Left ventricle myocardium inferior (tissue), 1 donor: ENCODE data around the gene ORM2. TPM values are rescaled to one million over a fixed set of nuclear protein-coding genes. Genes with fewer than 3 reads are reported as not detected.

Source experiments
- DNase-seq: peaks from one replicate; pipeline ENCODE4 v3.0.0-alpha.2; 2020
- H3K27ac ChIP-seq: fragments of 200-600 bp; replicated peaks from 2 replicates; pipeline ENCODE4 v1.8.0; 2021
- H3K27me3 ChIP-seq: fragments of 200-600 bp; 2 replicates; pipeline ENCODE4 v1.8.0; 2021; ENCODE audit warnings: low read depth
- H3K36me3 ChIP-seq: fragments of 200-600 bp; 2 replicates; pipeline ENCODE4 v1.8.0; 2021
- H3K4me1 ChIP-seq: fragments of 200-600 bp; 2 replicates; pipeline ENCODE4 v1.8.0; 2021
- H3K4me3 ChIP-seq: fragments of 200-600 bp; 2 replicates; pipeline ENCODE4 v1.8.0; 2021; ENCODE audit warnings: mild to moderate bottlenecking, moderate library complexity
- H3K9me3 ChIP-seq: fragments of 200-600 bp; replicated peaks from 2 replicates; pipeline ENCODE4 v1.8.0; 2021
- CTCF ChIP-seq: fragments of 200-600 bp; IDR thresholded peaks from 2 replicates; pipeline ENCODE4 v1.8.0; 2021; ENCODE audit warnings: antibody characterized with exemption, mild to moderate bottlenecking, borderline replicate concordance
- intact Hi-C: fragments of 100-400 bp; cut with micrococcal nuclease; formaldehyde crosslinking; loops from one replicate; pipeline ENCODE4 v1.11.0; 2022
- total RNA-seq: library from RNA; stranded (reverse); fragmentation: NEBNext Ultra II Directional; extraction: Animal tissue kit (Norgen Biotek cat#: 25700); gene quantifications from one replicate; pipeline ENCODE4 v1.2.1, GENCODE V29; 2021
- donor health status: DM: no; HTN: yes; CAD: no; lungs with severe emphysema.

Gene ORM2
- total RNA-seq, 1 donor from 2014 or later, result not detected

DNA sequence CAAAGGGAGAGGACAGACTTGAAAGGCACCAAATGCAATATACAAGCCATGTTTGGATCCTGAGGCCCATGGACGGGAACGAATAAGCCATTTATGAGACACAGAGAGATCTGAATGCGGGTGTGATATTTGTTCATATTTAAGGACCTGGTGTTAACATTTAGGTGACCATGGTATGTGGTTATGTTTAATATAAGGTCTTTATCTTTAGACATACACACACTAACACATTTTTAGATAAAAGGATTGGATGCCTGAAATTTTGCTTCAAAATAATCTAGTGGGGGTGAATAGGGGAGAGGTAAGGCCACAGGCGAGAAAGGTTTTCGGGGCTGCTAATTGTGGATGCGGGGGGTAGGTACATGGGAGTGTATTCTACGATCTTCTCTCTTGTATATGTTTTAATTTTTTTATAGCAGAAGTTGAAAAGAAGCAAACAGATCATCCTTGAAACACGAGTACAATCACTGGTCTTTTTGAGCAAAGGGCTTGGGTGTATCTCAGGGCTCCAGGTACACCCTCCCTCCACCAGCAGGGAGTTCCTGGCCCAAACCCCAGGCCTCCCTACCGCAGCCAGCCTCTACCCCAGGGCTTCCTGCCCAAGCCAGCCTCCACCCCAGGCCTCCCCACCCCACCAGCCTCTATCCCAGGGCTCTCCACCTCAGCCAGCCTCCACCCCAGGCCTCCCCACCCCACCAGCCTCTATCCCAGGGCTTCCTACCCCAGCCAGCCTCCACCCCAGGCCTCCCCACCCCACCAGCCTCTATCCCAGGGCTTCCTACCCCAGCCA is 45.9 kb downstream of the ORM2 start:
- Histone ChIP-seq H3K9me3 (no peaks in the 10 kb centered on the region), H3K36me3 (peaks cover 41% of the 10 kb centered on the region), H3K4me1 (peaks cover 19% of the 10 kb centered on the region), H3K27ac (no peak overlapping the region), H3K27me3 (no peaks in the 10 kb centered on the region), H3K4me3 (no peak overlapping the region)
- DNase-seq, result no peak
- TF ChIP-seq CTCF, result no peak
- intact Hi-C loops, result no loop called here

GRCh38 chr9:114376586-114377445 is 47.1 kb downstream of the ORM2 start:
- TF ChIP-seq CTCF, result no peak
- intact Hi-C loops, result no loop called here
- H3K9me3 ChIP-seq, result no peaks in the 10 kb centered on the region
- H3K36me3 ChIP-seq, result peaks cover 48% of the 10 kb centered on the region
- H3K27ac ChIP-seq, result no peak overlapping the region
- DNase-seq, result no peak
- H3K4me1 ChIP-seq, result peaks cover 15% of the 10 kb centered on the region
- no peak overlapping the region for H3K4me3 ChIP-seq
- H3K27me3 ChIP-seq, result no peaks in the 10 kb centered on the region

GRCh38 chr9:114378016-114378415 is 48.3 kb downstream of the ORM2 start:
- no peak for TF ChIP-seq CTCF
- no peak for DNase-seq
- H3K27ac ChIP-seq, result no peak overlapping the region
- peaks cover 48% of the 10 kb centered on the region for H3K36me3 ChIP-seq
- intact Hi-C loops, result no loop called here
- H3K27me3 ChIP-seq, result no peaks in the 10 kb centered on the region
- no peaks in the 10 kb centered on the region for H3K9me3 ChIP-seq
- H3K4me1 ChIP-seq, result peaks cover 15% of the 10 kb centered on the region
- no peak overlapping the region for H3K4me3 ChIP-seq

DNA sequence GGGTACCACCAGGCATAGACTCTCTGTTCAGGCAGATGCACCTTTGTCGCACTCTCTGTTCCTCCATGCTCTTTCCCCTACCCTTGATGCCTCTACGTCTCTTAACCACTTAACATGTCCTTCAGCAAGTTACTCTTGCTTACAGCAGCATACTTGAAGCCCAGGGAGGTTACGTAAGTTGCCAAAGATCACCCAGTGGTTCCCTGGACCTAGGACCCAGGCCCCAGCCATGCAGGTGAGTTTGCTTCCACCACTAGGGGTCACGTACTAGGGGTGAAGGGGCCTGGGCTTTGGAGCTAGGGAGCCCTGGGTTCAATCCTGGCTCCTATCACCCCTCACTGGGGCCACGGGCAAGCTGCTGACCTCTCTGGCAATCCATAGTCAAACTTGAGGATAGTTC is 49.2 kb downstream of the ORM2 start:
- no peak for TF ChIP-seq CTCF
- no peak overlapping the region for H3K4me3 ChIP-seq
- peaks cover 22% of the 10 kb centered on the region for H3K4me1 ChIP-seq
- DNase-seq, result no peak
- H3K27me3 ChIP-seq, result no peaks in the 10 kb centered on the region
- H3K36me3 ChIP-seq, result peaks cover 44% of the 10 kb centered on the region
- intact Hi-C loops, result no loop called here
- H3K27ac ChIP-seq, result no peak overlapping the region
- no peaks in the 10 kb centered on the region for H3K9me3 ChIP-seq

Other genes with a start within 250 kb of the ORM2 start
- not detected for gene KIF12, start 230.6 kb upstream of the ORM2 start, total RNA-seq
- 6.4 TPM for gene COL27A1, start 174.3 kb upstream of the ORM2 start, total RNA-seq
- not detected for gene ORM1, start 6.8 kb upstream of the ORM2 start, total RNA-seq
- 6.3 TPM for gene AKNA, start 58.1 kb downstream of the ORM2 start, total RNA-seq
- 0.80 TPM for gene WHRN, start 175.6 kb downstream of the ORM2 start, total RNA-seq